HG03139 (cell line): ENCODE data around the gene KCNMA1.

ENCODE experiments used
- ATAC-seq: cut with Tn5 transposase; IDR thresholded peaks from one replicate; pipeline ENCODE4 v1.9.1; 2021; ENCODE audit not compliant: unreplicated experiment

Gene KCNMA1

GRCh38 chr10:77311186-77311585, 326.4 kb downstream of the KCNMA1 start:
- no peak for ATAC-seq

- ATAC-seq, result no peak
Measured at GRCh38 chr10:77310288-77310840, 327.2 kb downstream of the KCNMA1 start.

GRCh38 chr10:77309509-77309908, 328.1 kb downstream of the KCNMA1 start:
- ATAC-seq, result no peak

- no peak for ATAC-seq
Measured at GRCh38 chr10:77309092-77309491, 328.5 kb downstream of the KCNMA1 start.

- ATAC-seq, result no peak
Measured at GRCh38 chr10:77308084-77308732, 329.4 kb downstream of the KCNMA1 start.

- ATAC-seq, result no peak
Measured at GRCh38 chr10:77306666-77307065, 330.9 kb downstream of the KCNMA1 start.

DNA sequence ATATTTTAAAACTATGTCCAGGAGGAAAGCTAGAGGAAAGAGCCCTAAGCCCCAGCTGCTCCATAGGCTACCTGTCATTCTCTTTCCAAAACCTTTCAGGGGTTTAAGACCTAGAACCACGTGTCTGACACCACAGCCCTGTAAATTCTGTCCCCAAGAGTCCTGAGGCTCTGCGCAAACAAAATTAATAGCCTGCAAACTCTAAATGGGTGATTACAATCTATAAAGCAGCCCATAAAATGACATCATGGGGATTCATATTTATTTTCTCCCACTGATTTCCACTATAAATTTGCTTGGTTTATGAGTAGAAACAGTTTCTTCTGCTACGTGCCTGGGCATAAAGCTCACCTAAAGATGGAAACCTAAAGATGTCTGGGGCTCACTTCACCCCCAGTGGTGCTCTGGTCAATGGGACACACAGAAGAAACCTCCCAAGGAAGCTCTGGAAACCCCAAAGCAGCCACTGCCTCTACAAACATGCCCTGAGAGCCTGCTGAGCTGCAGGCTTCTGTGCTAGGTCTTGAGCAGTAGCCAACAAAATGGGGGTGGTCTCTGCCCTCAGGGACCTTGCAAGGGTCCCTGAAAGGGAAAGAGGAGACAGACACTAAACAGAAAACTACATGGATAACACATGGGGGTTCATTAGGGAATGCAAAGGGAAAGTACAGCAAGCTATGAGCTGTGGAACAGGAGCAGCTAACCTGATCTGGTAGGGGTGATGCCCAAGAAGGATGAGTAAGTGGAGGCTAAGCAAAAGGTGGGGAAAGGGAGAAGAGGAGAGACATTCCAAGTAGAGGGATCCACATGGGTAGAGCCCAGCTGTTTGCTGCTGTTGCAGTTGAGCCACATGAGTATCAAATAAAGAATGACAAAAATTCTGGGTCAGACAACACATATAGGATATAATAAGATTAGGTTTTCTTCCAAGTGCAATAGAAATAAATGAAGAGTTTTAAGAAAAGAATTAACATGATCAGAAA, 331.7 kb downstream of the KCNMA1 start:
- no peak for ATAC-seq

- ATAC-seq, result no peak
Measured at GRCh38 chr10:77304192-77304591, 333.4 kb downstream of the KCNMA1 start.

GRCh38 chr10:77301305-77301730, 336.3 kb downstream of the KCNMA1 start:
- ATAC-seq, result no peak

- ATAC-seq, result no peak
Measured at GRCh38 chr10:77300682-77301302, 336.8 kb downstream of the KCNMA1 start.

GRCh38 chr10:77299320-77299719, 338.3 kb downstream of the KCNMA1 start:
- no peak for ATAC-seq

DNA sequence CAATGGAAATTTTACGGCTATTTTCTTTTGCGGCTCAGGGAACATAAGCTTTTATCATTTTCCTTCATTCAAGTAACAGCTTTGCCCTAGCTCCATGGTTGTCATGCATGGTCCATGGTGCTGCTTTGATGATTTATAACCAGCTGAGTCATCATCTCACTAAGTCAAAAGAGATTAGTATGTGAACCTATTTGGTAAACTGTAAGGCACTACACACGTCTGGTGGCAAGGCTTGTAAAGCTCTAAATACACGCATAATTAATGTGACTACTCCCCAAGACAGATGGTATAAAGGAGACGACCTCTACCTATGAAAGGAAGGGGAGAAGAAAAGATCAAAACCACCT, 340.2 kb downstream of the KCNMA1 start:
- ATAC-seq, result no peak

DNA sequence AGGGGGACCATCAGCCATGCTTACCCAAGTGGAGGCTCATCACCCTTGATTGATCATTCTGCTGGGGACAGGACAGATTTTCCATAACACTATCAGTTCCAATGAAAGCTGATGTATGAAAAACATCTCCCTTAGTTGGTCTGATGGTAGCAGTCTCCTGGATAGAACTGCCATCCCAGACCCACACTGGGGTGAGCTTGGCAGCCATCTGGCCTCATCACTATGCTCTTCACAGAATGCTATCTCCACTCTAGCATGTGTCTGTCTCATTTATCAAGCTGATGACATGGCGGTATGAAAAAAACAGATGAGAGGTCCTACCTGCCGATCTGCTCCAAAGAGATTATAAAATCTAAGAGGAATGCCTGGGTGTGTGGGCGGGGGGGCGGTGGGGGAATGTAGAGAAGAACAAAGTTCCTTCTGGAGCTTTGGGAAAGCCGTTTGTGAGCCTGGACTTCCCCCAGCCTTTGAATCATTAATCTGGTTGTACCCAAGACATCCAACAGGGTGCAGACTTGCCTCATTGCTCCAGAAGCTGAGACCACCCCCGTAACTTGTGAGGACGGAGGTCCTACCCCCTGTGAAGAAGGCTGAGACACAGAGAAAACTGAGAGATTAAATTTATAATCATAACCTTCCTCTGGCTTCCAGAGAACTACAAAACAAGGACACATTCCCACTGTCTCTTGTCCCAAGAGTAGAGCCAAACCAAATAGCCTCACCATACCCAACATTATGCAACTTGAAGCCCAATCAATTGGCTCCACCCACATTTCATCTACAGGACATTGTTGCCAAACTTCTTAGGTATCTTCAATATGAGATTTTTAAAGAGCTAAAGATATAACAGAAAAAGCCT, 340.8 kb downstream of the KCNMA1 start:
- ATAC-seq, result no peak

DNA sequence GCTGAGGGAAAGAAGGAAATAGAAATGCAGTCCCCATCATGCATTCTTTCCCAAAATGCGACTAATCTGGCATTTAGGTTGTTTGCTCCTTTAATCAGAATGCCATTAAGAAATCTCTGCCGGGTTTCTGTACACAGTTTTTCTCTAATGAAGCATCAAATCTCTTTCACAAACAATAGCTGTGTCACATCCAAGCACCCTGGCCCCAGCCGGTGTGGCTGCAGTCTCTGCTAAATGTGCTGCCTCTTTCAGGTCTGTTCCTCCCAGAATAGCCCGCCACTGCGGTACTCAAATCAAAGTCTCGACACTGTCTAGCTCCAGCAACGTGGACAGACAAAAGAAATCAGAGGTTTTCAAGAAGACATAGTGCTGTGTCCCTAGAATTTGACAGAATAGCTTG, 343.8 kb downstream of the KCNMA1 start:
- ATAC-seq, result no peak

- ATAC-seq, result no peak
Measured at GRCh38 chr10:77293347-77293746, 344.3 kb downstream of the KCNMA1 start.

DNA sequence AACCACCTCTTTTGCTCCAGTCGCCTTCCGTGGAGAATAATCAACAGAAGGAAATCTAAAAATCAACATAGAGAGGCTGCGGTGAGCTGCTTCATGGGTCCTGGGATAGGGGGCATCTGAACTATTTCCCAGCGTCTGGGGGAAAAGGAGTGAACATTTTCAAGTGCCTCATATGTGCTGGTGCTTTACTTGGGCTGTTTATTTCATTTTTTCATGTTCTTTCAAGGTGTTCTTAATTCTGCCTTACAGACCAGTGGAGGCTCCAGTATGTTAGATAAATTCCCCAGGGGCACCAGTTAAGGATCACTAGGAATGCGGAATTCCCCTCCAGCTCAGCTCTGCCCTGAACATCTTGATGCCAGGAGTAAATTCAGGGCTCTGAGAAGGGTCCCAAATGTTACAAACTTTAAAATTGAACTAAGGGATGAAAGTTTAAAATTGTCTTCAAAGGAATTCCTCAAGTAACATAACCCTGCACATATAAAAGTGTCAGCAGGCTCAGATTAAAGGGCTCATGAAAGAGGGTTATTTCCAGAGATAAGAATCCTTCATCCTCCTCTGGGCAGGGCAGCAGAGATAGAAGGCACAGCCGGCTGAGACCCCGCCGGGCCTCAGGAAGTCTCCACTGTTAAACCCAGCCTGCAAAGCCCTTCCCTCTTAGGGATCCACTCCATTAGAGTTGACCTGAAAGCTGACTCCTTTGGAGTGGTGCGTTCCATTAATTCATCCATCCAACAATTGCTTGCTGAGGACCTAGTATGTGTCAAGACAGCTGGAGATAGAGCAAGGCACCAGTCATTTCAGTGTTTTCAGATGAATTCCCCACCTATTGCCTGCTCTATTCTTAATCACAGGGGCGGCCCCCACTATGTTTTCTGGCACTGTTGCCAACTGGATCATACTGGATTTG, 345.8 kb downstream of the KCNMA1 start:
- ATAC-seq, result no peak

- no peak for ATAC-seq
Measured at GRCh38 chr10:77290528-77291155, 347.0 kb downstream of the KCNMA1 start.

DNA sequence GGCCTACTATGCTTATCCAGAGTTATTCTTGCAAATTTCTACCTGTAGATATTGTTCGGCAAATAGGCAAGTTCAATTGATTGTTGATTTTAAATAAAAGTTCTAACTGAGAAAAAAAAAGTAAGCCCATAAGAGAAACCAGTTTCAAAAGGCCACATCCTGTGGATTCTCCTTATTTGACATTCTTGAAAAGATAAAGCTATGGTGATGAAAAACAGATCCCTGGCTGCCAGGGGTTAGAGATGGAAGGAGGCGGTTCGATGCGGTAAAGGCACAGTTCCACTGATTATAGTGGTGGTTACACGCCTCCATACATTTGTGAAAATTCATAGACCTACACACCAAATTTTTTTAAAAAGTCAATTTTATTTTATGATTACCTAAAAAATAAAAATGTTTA, 347.8 kb downstream of the KCNMA1 start:
- no peak for ATAC-seq

DNA sequence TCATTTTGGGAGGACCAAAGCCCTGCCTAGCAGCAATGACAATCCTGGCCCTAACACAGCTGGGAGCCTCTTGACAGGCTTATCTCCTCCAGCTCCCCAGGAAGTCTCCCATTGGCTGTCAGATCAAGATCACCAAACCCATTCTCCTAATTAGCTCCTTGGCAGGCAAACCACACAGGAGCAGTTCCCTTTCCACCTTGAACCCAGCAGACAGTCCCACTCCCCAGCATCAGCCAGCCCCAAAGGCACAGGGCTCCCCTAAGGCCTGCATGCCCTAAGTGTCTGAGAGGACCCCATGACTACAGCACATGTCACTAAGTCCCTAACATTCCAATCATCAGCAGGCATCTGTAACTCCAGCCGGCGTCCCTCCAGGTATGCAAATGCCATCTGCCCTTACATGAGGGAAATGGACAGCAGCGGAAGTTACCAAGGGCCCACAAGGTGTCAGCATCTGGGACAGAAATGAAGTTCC, 348.5 kb downstream of the KCNMA1 start:
- ATAC-seq, result no peak
